HG03159 (cell line): ENCODE measurements around the gene CIBAR2.
"Not testable (repeated sequence)": the region's sequence is repeated elsewhere in the genome, so short reads cannot be mapped to it uniquely, and the experiment has no call there.

Experiments
- ATAC-seq: cut with Tn5 transposase; IDR thresholded peaks from one replicate; pipeline ENCODE4 v1.9.1; 2021; ENCODE audit warnings: mild to moderate bottlenecking, moderate library complexity; ENCODE audit not compliant: unreplicated experiment

Gene CIBAR2

GRCh38 chr16:85128079-85128837 is 16.0 kb upstream of the CIBAR2 start:
- ATAC-seq, result no peak

GRCh38 chr16:85127379-85127723 is 15.1 kb upstream of the CIBAR2 start:
- no peak for ATAC-seq

DNA sequence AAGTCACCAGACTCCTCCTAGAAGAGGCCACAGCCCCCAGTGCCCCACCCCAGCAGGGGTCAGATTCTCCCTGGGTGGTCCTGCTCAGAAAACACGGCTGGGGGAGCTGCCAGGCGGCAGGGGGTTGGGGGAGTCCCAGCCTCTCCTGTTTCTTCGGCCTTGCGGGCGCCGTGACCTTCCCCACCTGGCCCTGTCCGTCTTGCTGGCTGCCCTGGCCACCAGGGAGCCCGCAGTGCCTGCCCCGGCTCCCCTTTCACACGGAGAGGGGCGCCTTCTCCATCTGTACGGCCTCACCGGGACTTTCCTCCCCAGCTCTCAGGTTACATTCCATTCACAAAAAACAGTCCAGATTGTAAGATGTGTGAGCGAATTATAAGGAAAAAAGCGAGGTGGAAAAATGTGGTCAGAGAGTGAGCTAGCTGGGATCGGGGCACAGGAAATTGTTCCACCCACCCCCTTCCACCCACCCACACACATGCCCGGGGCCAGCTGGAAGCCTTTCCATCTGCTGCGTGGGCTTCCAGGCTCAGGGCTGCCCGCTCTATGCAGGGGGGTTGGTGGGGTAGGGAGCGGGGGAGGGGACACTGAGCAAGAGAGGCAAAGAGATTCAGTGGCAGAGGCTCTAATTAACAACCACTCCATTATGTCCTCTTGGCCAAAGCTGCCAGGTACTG is 14.6 kb upstream of the CIBAR2 start:
- no peak for ATAC-seq

GRCh38 chr16:85126394-85126704 is 14.1 kb upstream of the CIBAR2 start:
- no peak for ATAC-seq

DNA sequence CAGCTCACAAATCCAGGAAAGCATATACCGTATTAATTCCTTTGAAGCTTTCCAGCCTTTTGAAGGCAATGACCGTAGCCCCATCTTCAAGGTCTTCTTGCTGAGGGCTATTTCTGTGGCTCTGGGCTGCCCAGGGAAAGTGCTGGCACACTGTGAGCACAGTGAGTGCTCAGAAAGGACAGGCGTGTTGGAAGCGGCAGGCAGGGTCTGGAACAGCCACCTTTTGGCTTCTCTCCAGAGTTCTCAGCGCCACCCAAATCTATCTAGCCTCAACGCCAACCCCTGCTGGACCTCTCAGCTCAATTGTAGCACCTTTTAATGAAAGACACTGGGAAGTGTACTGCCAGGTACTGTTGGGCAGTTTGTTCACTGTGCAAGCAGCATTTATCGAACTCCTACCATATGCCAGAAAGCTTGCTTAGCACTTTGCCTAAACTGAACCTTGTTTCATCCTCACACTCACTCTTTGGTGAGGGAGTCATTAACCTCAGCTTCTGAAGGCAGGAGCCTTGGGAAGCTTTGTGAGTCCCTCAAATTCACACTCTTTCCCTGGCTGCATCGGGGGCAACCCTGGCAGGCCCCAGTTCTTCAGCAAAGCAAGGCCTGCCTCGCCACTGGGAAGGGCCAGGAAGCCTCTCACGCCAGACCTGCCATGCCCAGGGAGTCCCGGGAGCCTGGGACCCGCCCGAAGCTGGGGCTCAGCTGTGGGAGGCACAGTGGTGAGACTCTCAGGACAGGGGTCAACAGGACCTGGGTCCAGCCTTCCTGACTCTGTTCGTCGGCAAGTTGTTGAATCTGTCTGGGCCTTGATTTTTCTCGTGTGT is 13.5 kb upstream of the CIBAR2 start:
- no peak for ATAC-seq

GRCh38 chr16:85124636-85125346 is 12.5 kb upstream of the CIBAR2 start:
- ATAC-seq, result no peak

- no peak for ATAC-seq
Measured at GRCh38 chr16:85123891-85124635, 11.8 kb upstream of the CIBAR2 start.

GRCh38 chr16:85123441-85123840 is 11.2 kb upstream of the CIBAR2 start:
- not testable (repeated sequence) for ATAC-seq

DNA sequence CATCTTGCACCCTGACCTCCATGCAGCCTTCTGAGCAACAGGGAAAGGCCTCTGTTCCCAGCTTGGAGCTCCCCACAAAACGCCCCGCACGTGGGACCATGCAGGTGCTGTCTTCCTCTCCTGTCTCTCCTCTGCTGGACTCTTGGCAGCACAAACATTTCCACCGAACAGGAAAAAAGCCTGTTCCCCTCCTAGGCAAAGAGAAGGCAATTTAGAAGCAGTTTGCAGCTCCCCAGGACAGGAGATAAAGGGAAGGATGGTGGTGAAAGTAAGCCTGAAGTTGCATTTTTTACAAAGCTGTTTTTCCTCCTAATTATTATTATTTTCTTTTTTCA is 7.7 kb upstream of the CIBAR2 start:
- ATAC-seq, result no peak

GRCh38 chr16:85117418-85117817 is 5.1 kb upstream of the CIBAR2 start:
- no peak for ATAC-seq

GRCh38 chr16:85114909-85115567 is 2.8 kb upstream of the CIBAR2 start:
- no peak for ATAC-seq

DNA sequence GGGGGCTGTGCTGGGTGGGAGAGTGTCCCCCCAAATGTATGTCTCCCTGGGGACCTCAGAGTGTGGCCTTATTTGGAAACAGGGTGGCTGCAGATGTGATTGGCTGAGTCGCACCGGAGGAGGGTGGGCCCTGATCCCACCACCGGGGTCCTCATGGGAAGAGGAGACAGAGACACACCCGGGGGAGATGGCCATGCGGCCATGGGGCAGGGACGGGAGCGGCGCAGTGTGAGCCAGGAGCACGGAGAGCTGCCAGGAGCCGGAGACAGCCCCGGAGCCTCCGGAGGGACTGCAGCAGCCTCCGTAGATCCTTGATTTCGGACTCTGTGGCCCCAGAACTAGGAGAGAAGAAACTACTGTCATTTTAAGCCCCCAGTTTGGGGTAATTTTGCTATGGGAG is 1.6 kb upstream of the CIBAR2 start:
- no peak for ATAC-seq

DNA sequence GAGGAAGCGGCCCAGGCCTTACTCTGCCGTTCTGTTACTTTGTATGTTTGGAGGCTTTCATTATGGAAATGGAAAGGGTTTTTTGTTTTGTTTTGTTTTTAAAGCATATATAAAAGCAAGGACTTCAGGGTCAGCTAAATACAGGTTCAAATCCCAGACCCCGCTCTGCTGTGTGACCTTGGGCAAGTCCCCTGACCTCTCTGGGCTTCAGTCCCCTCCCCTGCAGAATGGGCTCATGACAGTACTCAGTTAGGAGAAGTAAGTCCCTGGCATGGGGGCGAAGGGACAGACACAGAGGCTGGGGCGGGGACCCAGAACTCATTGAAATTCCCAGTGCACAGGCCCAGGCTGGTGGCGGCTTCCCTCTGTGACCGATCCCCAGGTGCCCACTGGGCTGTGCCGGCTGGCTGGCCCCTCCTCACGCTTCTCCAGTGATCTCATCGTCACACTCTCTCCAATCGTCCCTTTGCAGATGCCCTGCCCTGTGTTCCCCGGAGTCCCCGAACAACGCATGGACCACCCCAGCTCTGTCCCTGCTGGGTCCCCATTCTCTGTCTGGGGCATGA is 979 bp upstream of the CIBAR2 start:
- ATAC-seq, result no peak

- no peak for ATAC-seq
Measured at GRCh38 chr16:85111184-85111583, 1.1 kb downstream of the CIBAR2 start.

DNA sequence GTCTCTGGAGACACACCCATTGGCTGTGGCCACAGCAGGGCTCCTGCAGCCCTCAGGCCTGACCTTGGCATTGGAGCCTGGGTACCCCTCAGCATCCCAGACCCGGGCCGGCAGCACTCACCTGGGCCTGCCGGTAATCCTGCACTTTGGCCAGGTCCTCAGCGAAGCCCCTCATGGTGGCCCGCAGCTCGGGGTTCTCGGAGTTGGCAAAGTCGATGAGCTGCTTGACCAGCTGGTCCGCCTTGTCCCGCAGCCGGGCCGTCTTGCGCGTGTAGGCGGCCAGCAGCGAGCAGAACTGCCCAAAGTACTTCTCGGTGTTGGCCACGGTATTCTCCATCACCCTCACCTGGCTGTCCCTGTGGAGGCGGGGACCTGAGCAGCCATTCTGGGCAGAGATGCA is 2.2 kb downstream of the CIBAR2 start:
- ATAC-seq, result no peak

DNA sequence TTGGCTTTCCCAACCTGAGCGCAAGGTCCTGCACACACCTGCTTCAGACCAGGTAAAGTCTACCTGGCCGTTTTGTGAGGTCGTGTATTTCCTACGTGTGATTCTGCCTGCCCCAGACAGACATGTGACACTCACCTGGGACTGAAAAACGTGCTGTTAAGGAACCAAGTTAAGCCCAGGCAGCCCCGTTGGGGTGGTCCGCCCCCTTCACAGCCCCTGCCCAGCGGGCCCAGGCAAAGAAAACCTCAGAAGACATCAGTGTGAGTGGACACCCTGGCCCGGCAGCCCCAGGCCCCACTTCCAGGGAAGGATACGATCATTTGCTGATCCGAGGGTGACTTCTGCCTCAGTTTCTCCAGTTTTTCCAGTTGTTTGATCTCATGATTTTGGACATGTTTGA is 4.7 kb downstream of the CIBAR2 start:
- no peak for ATAC-seq

- ATAC-seq, result no peak
Measured at GRCh38 chr16:85107083-85107482, 5.2 kb downstream of the CIBAR2 start.

DNA sequence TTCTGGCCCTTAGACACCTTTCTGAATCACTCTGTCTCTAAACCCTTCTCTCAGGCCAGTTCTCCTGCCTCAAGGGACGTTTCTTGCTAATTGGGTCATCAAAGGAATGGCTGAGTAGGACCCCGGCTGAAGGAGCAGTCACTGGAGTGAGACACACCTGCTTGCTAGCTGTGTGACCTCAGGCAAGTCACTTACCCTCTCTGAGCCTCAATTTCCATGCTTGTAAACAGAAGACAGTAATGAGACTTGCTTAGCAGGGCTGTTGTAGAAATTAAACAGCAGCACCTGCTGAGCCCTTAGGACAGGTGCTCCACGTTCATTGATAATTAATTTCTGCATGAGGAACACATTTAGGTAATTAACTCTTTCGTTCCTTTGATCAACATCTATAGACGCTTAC is 6.8 kb downstream of the CIBAR2 start:
- ATAC-seq, result no peak

DNA sequence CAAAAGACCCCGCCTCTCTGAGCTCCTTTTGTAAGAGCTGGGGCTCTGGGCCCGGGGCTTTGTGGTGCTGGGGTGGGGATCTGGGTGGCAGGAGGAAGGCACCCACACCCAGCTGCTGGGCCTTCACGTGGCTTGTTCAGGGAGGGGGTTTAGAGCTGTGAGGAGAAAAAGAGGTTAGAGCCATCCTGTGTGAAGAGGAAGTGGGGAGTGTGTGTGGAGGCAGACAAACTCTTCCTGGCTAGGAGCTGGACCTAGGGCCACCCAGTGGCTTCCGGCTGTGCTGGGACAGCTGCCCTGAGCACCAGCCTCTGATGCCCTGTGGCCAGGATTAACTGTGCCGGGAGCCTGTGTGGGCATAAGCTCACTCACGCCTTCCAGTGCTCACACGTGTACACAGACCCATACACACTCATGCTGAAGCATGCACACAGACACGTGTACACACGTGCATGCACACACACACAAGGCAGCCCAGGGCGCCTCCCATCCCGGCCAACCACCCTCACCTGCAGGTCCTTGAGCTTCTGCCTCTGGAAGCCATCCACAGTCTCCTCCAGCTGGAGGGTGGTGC is 7.4 kb downstream of the CIBAR2 start:
- no peak for ATAC-seq

- no peak for ATAC-seq
Measured at GRCh38 chr16:85104147-85104546, 8.1 kb downstream of the CIBAR2 start.
